NCI-H748 (cell line): ENCODE measurements around the gene REM2.
A peak's percentile ranks its signal among the peaks of the same experiment; 100 is the strongest.

Source experiments
- DNase-seq: peaks from one replicate; lab custom pipeline; 2025; ENCODE audit not compliant: unreplicated experiment; lab: John Stamatoyannopoulos, UW

The REM2 gene

DNA sequence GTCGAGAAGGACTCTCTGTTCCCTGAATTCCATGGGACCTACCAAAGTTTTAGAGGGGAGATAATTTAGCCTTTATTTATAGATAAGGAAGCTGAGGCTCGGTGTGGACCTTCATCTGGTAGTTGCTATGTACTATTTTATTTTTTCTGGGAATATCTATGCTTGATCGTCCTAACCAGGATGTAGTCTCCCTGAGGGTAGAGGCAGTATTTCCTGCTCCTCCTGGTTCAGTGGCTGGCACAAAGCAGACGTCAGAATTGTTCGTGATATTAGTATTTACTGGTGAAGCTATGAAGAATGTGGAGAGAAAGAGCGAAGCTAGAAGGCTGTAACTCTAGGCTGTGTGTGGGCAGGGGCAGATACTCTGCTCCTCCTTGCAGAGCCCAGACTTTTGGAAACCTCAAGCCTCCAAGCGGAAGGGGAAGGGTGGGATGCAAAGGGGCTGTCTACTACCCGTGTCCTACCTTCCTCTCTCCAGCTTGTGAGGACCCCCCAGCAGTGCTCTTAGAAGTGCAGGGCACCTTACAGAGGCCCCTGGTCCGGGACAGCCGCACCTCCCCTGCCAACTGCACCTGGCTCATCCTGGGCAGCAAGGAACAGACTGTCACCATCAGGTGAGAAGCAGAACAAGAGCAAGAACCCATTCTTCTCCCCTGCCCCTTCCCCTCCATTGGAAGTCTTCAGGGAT lies 10.0 kb upstream of the REM2 start:
- DNase-seq = no peak

DNA sequence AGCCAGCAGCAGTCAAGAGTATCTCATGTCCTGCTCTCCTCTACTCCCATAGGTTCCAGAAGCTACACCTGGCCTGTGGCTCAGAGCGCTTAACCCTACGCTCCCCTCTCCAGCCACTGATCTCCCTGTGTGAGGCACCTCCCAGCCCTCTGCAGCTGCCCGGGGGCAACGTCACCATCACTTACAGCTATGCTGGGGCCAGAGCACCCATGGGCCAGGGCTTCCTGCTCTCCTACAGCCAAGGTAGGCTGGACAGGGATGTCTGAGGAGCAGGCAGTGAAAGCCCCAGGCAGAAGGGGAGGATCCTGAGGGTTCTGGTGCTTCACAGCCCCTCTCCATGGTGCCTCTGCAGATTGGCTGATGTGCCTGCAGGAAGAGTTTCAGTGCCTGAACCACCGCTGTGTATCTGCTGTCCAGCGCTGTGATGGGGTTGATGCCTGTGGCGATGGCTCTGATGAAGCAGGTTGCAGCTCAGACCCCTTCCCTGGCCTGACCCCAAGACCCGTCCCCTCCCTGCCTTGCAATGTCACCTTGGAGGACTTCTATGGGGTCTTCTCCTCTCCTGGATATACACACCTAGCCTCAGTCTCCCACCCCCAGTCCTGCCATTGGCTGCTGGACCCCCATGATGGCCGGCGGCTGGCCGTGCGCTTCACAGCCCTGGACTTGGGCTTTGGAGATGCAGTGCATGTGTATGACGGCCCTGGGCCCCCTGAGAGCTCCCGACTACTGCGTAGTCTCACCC lies 7.8 kb upstream of the REM2 start:
- no peak for DNase-seq

DNA sequence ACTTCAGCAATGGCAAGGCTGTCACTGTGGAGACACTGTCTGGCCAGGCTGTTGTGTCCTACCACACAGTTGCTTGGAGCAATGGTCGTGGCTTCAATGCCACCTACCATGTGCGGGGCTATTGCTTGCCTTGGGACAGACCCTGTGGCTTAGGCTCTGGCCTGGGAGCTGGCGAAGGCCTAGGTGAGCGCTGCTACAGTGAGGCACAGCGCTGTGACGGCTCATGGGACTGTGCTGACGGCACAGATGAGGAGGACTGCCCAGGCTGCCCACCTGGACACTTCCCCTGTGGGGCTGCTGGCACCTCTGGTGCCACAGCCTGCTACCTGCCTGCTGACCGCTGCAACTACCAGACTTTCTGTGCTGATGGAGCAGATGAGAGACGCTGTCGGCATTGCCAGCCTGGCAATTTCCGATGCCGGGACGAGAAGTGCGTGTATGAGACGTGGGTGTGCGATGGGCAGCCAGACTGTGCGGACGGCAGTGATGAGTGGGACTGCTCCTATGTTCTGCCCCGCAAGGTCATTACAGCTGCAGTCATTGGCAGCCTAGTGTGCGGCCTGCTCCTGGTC lies 7.2 kb upstream of the REM2 start:
- DNase-seq = no peak

DNA sequence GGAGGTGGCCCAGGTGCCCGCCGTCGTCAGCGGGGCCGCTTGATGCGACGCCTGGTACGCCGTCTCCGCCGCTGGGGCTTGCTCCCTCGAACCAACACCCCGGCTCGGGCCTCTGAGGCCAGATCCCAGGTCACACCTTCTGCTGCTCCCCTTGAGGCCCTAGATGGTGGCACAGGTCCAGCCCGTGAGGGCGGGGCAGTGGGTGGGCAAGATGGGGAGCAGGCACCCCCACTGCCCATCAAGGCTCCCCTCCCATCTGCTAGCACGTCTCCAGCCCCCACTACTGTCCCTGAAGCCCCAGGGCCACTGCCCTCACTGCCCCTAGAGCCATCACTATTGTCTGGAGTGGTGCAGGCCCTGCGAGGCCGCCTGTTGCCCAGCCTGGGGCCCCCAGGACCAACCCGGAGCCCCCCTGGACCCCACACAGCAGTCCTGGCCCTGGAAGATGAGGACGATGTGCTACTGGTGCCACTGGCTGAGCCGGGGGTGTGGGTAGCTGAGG lies 6.0 kb upstream of the REM2 start:
- no peak for DNase-seq

DNA sequence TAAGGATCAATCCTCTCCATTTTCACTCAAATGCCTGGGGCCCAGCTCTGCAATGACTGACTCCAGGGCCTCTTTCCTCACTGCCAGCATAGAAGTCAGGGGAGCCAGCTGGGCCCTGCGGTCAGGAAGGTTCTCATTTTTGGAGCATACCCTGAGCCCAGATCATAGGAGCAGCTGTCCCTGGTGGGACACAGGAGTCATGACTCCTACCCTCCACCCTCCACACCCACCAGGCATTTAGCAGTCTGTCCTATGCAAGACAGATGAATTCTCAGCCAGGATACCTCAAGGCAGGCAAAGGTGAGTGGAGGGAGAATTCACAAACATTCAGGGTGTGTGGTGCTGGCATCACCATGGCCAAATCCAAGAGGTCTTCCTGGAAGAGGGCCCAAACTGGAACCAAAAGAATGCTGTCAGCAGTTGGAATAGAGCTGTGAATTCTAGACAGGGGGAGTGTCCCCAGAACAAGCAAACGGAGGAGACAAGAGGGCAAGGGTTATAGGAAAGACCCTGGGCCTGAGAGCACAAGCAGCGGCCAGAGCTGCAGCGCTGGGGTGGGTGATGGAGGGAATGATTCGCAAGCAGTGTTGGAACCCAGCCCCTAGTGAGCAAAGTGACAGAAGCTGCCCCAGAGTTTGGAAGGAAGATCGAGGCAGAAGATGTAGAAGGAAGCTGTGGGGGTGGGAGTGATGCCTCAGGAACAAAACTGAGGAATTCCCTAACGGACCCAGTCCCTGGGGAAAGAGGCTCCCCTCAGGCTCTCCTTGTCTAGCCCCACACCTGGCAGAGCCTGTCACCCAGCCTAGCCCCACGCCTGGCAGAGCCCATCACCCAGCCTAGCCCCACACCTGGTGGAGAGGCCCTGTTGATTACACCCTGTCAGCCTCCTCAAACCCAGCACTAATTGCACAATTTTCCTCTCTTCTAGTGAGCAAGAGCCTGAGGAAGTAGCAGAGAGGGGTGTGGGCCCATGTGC lies 4.5 kb upstream of the REM2 start:
- no peak for DNase-seq

DNA sequence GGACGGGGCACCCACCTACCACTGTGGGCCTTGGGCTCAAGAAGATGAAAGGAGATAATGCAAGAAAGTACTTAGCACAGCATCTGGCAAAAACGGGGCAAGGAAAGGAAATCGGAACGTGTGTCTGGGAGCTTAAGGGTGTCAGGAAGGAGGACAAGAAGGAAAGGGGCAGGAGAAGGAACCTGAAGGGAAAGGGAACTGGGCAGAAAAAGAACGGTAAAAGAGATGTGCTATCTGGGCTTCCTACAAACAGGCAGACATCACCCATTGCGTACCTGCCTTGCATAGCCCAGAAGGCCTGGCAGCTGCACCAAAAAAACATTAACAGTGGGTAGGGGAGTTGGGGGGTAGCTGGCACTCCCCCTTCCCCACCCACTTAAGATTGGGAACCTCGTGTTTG lies 958 bp upstream of the REM2 start:
- no peak for DNase-seq

DNA sequence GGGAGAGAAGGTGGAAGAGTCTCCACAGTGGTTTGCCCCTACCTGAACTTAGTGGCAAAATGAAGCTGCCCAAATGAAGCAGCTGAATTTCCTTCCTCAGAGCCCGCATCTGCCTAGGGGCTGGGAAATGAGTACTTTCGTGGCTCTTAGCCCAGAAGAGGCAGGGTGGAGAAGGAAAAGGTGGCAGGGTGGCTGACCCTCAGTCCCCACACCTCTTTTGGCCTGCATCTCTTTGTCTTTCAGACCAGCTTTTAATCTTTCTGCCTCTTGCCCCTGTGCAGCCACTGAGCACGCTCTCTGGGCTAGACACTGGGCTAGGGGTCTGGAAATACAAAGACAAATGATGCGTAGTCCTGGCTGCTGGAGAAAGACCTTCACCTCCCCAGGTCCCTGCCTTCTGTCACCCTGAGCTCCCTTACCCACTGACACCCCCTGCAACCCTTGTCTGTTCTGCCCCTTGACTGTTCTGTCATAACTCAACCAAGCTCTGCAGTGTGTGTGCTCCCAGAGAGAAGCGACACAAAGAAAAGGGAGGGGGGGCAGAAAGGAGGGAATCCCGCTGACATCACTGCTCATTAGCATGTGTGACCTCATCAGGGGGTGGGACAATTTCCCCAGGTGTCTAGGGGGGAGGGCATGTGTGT lies 371 bp upstream of the REM2 start:
- DNase-seq = peak; percentile 53

DNA sequence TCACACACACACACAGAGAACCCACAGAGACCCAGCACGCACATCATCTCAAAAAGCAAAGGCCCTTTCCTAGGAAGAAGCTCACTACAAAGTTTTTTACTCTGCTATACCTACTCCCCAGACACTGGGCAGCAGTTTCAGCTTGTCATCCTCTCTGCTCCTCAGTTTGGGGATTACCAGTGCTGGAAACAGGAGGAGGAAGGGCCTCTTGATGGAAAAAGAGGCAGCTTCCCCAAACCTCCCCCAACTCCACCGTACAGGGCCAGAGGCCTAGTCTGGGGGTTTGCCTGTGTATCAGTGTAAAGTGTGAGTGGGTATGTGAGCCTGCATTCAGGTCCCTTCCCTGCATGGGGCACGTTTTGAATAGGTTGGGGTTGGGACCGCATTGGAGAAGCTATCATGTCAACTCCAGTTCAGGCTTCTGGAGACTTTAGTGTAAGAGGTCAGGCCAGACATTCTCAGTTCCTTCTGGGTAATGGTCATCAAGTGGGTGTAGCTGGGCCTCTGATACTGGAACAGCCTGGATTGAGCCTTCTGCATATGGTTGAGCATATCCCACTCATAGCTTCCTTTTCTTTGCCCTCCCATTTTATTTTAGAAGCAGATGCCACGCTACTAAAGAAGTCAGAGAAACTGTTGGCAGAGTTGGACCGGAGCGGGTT lies 1.2 kb downstream of the REM2 start:
- DNase-seq = no peak

DNA sequence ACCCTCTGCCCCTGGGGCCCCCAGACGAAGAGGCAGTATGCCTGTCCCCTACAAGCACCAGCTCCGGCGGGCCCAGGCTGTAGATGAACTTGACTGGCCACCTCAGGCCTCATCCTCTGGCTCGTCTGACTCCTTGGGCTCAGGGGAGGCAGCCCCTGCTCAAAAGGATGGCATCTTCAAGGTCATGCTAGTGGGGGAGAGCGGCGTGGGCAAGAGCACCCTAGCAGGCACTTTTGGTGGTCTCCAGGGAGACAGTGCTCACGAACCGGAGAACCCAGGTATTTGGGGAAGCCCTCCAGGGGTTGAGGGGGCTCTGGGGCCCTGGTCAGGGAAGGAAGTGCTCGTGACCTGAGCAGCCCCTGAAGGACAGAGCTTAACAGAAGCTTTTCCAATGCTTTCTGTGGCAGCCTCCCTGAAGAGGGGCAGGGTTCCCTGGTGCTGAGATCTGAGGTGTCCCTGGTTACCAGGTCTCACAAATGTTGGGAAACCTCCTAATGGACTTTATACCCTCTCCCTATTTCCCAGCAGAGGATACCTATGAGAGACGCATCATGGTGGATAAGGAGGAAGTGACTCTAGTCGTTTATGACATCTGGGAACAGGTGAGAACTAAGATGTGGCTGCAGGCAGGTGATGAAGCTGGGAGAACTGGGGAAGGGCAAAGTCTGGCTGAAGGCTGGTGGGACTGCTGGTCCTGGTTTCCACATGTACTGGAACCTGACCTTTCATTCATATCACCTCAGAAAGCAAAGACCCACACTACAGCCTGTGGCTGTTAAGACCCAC lies 1.9 kb downstream of the REM2 start:
- no peak for DNase-seq

DNA sequence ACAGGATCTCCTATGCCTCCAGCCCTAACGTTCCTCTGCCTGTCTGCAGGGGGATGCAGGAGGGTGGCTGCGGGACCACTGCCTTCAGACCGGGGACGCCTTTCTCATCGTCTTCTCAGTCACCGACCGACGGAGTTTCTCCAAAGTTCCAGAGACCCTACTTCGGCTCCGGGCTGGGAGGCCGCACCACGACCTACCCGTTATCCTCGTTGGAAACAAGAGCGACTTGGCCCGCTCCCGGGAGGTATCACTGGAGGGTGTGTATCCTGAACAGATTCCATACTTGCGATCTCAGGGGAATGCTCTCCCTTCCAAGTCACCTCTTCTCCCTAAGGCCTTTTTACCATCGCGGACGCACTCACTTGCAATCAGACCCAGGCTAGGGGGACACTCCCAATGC lies 3.0 kb downstream of the REM2 start:
- no peak for DNase-seq

DNA sequence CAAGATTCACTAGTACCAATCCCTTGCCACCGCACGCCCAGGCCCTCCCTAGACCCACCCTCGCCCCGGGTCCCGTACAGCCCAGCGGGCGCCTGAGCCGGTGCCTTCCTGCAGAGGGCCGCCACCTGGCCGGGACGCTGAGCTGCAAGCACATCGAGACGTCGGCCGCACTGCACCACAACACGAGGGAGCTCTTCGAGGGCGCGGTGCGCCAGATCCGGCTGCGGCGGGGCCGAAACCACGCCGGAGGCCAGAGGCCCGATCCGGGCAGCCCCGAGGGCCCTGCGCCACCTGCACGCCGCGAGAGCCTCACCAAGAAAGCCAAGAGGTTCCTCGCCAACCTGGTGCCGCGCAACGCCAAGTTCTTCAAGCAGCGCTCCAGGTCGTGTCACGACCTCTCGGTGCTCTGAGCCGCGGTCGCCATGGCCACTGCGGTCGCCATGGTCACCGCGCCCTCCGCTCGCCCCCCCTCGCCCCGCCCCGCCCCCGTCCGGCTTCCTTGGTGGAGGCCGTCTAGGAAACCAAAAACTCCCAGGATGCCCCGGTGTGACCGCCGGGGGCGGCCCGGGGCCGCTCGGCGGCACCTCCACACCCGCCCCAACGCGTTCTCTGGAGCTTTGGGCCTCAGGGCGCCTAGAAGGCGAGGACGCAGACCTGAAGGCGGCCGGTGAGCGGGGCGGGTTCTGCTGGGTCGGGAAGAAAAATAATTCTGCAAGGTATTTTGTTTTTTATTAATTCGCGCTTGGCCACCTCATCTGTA lies 3.7 kb downstream of the REM2 start:
- peak; percentile 88 for DNase-seq

DNA sequence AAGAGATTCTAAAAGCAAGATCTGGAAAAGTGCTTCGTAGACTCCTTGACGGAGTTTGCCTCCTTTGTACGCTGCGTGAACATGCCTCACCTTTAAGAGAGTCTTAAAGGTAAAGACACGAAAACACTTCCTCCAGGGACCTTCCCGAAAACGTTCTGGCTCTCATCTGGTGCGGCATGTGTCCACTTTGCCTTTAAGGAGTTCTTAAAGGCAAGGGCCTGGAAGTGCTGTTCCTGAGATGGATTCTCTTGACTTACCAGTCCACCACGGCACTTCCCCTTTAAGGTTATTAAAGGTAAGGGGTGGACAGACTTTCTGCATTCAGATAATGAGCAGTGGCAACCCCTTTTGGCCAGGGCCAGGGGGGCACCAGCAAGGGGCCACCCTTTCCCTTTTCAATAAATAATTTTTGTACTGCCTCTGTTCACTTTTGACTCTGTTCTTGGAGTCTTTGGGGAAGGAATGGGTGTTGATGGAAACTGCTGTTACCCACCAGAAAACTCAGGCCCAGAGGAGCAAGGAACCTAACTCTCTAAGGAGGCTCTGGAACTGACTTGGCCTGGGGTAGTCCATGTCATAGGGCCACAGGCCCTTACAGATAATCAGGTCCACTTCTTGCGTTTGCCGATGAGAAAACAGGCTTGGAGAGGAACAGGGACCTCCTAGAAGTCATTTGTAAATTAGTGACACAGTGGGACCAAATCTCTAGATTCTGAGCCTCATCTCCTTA lies 4.4 kb downstream of the REM2 start:
- DNase-seq = peak; percentile 97

DNA sequence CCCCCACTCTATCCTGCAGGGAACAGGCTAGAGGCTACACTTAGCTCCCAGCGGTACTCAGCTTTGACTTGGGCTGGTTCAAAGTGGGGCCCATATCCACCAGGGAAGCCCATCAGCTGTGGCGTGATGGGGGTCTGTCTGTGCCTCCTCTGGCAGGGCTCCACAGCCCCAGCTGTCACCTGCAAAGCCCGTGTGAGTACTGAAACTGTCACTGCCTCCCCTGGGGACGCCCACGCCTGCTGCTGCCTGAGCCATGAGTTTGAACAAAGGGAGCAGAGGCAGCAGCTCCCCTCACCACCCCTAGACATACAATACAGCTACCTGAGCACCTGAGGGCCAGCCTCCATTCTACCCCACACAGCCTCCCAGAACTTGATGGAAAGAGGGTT lies 5.0 kb downstream of the REM2 start:
- DNase-seq = no peak

DNA sequence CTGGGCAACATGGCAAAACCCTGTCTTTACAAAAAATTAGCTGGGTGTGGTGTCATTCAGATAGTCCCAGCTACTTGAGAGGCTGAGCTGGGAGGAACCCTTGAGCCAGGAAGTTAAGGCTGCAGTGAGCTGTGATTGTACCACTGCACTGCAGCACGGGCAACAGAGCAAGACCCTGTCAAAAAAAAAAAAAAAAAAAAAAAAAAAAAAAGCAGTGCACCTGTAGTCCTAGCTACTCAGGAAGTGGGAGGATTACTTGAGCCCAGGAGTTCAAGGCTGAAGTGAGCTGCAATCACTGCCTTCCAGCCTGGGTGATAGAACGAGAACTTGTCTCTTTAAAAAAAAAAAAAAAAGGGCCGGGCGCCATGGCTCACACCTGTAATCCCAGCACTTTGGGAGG lies 5.6 kb downstream of the REM2 start:
- DNase-seq = no peak

DNA sequence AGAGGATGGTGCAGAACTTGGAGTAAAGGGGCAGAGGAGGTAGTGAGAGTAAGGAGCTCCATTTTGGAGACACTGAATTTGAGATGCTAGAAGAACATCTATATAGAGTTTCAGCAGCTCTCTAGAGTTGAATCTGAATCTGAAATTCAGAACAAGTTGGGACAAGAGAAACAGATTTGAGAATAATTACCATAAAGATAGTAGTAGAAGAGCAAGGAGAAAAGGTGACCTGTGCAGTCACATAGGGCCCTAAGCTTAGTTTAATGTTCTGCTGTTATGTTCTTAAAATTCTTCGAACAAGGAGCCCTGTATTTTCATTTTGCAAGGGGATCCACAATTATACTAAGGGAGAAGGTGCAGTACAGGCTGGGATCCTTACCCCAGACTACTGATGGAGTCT lies 7.4 kb downstream of the REM2 start:
- no peak for DNase-seq

DNA sequence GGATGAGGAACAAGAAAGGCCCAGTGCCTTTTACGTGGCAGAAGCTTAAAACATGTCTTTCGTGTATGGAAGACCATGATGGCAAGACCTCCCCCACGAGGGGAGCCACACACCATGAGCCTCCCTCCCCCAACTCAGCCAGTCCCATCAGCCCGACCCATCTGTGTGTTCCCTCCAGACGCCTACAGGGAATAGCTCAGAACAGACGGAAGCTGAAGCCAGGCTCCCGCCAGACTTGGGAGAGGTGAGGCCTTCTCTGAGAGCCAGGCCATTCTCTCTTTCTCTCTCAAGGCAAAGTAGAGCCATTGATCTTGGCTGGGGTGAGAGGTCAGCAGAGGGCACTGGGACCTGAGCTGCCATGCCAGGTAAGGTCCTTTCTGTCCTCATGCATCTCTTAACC lies 9.5 kb downstream of the REM2 start:
- DNase-seq = no peak

DNA sequence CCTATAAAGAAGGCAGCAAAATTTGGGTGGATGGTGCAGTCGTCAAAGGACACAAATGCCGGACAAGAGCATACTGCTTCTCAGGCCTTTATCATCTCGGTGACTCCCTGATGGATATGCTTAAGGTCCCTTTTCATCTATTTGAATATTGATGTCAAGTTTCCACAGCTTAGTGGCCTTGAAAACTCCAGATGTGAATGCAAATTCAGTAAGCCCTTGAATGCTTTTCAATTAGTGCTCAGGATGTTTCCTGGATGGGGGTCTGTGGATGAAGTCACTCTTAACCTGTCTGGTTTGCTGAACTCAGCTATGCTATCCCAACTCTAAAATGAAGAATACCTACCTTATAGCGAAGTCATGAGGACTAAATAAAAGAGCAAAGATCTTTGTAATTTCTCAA lies 10.7 kb downstream of the REM2 start:
- no peak for DNase-seq

DNA sequence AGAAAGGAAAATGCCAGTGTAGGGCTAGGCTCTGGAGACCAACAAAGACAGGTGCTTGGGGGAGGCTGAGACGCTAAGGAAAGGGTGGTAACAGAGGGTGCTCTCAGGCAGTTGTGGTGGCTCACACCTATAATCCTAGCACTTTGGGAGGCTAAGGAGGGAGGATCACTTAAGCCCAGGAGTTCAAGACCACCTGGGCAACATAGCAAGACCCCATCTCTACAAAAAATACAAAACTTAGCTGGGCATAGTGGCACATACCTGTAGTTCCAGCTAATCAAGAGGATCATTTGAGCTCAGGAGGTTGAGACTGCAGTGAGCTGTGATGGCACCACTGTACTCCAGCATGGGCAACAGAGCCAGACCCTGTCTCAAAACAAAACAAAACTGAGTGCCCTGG lies 12.4 kb downstream of the REM2 start:
- no peak for DNase-seq
